H9 (cell line): Measurements from ENCODE around the gene SENP7. TPM values are rescaled to one million over a fixed set of nuclear protein-coding genes. Genes with fewer than 3 reads are reported as not detected.

Source experiments
- DNase-seq: peaks from one replicate; pipeline ENCODE4 v3.0.0-alpha.2; 2017
- H2AFZ ChIP-seq: one replicate; pipeline ENCODE4 v1.6.1; 2013; ENCODE audit warnings: mild to moderate bottlenecking, low read length, control low read depth, moderate library complexity
- H2AK5ac ChIP-seq: 2 replicates; pipeline ENCODE4 v1.6.1; 2013; ENCODE audit warnings: low read length, control low read depth, mixed read lengths; ENCODE audit not compliant: insufficient read length
- H2BK120ac ChIP-seq: one replicate; pipeline ENCODE4 v1.6.1; 2013; ENCODE audit warnings: low read depth, mild to moderate bottlenecking, low read length, control low read depth, inconsistent platforms; ENCODE audit not compliant: poor library complexity, severe bottlenecking
- H2BK12ac ChIP-seq: 2 replicates; pipeline ENCODE4 v1.6.1; 2013; ENCODE audit warnings: low read length, control low read depth, mixed read lengths, low read depth; ENCODE audit not compliant: insufficient read length
- H2BK15ac ChIP-seq: 2 replicates; pipeline ENCODE4 v1.6.1; 2013; ENCODE audit warnings: low read depth, low read length, control low read depth
- H2BK20ac ChIP-seq: one replicate; pipeline ENCODE4 v1.6.1; 2013; ENCODE audit warnings: low read depth, mild to moderate bottlenecking, low read length, control low read depth, inconsistent platforms; ENCODE audit not compliant: poor library complexity, severe bottlenecking
- H2BK5ac ChIP-seq: 2 replicates; pipeline ENCODE4 v1.6.1; 2013; ENCODE audit warnings: low read length, control low read depth, mixed read lengths; ENCODE audit not compliant: insufficient read length
- H3K14ac ChIP-seq: 2 replicates; pipeline ENCODE4 v1.6.1; 2013; ENCODE audit warnings: low read length, control low read depth; ENCODE audit not compliant: insufficient read depth
- H3K18ac ChIP-seq: 2 replicates; pipeline ENCODE4 v1.6.1; 2013; ENCODE audit warnings: low read depth, mild to moderate bottlenecking, mixed read lengths, low read length, control low read depth; ENCODE audit not compliant: insufficient read length
- H3K23ac ChIP-seq: 2 replicates; pipeline ENCODE4 v1.6.1; 2013; ENCODE audit warnings: low read length, control low read depth, mixed read lengths, low read depth; ENCODE audit not compliant: insufficient read length
- H3K23me2 ChIP-seq: 2 replicates; pipeline ENCODE4 v1.6.1; 2013; ENCODE audit warnings: low read depth, mild to moderate bottlenecking, mixed read lengths, low read length, control low read depth; ENCODE audit not compliant: insufficient read length, poor library complexity, severe bottlenecking
- H3K27ac ChIP-seq: 2 replicates; pipeline ENCODE4 v1.5.1; 2013; ENCODE audit warnings: low read length, control low read depth, mixed read lengths, low read depth; ENCODE audit not compliant: insufficient read length
- H3K27me3 ChIP-seq: 2 replicates; pipeline ENCODE4 v1.6.1; 2013; ENCODE audit warnings: low read length, control low read depth, inconsistent platforms; ENCODE audit not compliant: insufficient read depth
- H3K4ac ChIP-seq: 2 replicates; pipeline ENCODE4 v1.6.1; 2013; ENCODE audit warnings: low read depth, mild to moderate bottlenecking, control low read depth, inconsistent platforms, low read length, moderate library complexity
- H3K4me1 ChIP-seq: 2 replicates; pipeline ENCODE4 v1.6.1; 2013; ENCODE audit warnings: low read length, control low read depth, inconsistent platforms; ENCODE audit not compliant: insufficient read depth
- H3K4me2 ChIP-seq: 2 replicates; pipeline ENCODE4 v1.6.1; 2013; ENCODE audit warnings: low read length, control low read depth, mixed read lengths; ENCODE audit not compliant: insufficient read length, insufficient read depth
- H3K56ac ChIP-seq: 2 replicates; pipeline ENCODE4 v1.6.1; 2013; ENCODE audit warnings: low read depth, mild to moderate bottlenecking, mixed read lengths, low read length, control low read depth; ENCODE audit not compliant: insufficient read length
- H3K79me1 ChIP-seq: 2 replicates; pipeline ENCODE4 v1.6.1; 2013; ENCODE audit warnings: low read depth, mild to moderate bottlenecking, moderate library complexity, low read length, control low read depth, inconsistent platforms; ENCODE audit not compliant: insufficient read depth, poor library complexity, severe bottlenecking
- H3K79me2 ChIP-seq: 2 replicates; pipeline ENCODE4 v1.6.1; 2013; ENCODE audit warnings: low read length, control low read depth, inconsistent platforms; ENCODE audit not compliant: insufficient read depth
- H3K9ac ChIP-seq: 2 replicates; pipeline ENCODE4 v1.6.1; 2013; ENCODE audit warnings: low read length, control low read depth, mixed read lengths; ENCODE audit not compliant: insufficient read length; ENCODE audit errors: extremely low read depth
- H3K9me3 ChIP-seq: one replicate; pipeline ENCODE4 v1.6.1; 2013; ENCODE audit warnings: low read depth, low read length, inconsistent platforms; ENCODE audit not compliant: control insufficient read depth
- H3T11ph ChIP-seq: one replicate; pipeline ENCODE4 v1.6.1; 2013; ENCODE audit warnings: mild to moderate bottlenecking, low read length, control low read depth, inconsistent platforms
- H4K20me1 ChIP-seq: one replicate; pipeline ENCODE4 v1.6.1; 2013; ENCODE audit not compliant: control insufficient read depth, insufficient read length, insufficient read depth
- H4K5ac ChIP-seq: 2 replicates; pipeline ENCODE4 v1.6.1; 2013; ENCODE audit warnings: low read depth, mild to moderate bottlenecking, mixed read lengths, low read length, control low read depth; ENCODE audit not compliant: insufficient read length
- H4K8ac ChIP-seq: replicated peaks from 2 replicates; pipeline ENCODE4 v1.6.1; 2013; ENCODE audit warnings: low read length, control low read depth, mixed read lengths, low read depth; ENCODE audit not compliant: insufficient read length
- H4K91ac ChIP-seq: 2 replicates; pipeline ENCODE4 v1.6.1; 2013; ENCODE audit warnings: low read depth, mild to moderate bottlenecking, moderate library complexity, mixed read lengths, low read length, control low read depth; ENCODE audit not compliant: insufficient read length
- H3K27ac Mint-ChIP-seq, 3 experiments: 2 replicates in 2 of 3; 3 replicates in 1 of 3; pipeline ENCODE4 v1.8.0; 2020 to 2021; ENCODE audit warnings: mixed read lengths in 3 of 3, mild to moderate bottlenecking in 1 of 3, moderate library complexity in 1 of 3
- H3K27me3 Mint-ChIP-seq: 2 replicates; pipeline ENCODE4 v1.8.0; 2021; ENCODE audit warnings: low read depth, mild to moderate bottlenecking, moderate library complexity, mixed read lengths
- H3K36me3 Mint-ChIP-seq, 3 experiments: 2 replicates in 2 of 3; 3 replicates in 1 of 3; pipeline ENCODE4 v1.8.0; 2020 to 2021; ENCODE audit warnings: low read depth in 3 of 3, mixed read lengths in 3 of 3; ENCODE audit not compliant: insufficient read depth in 1 of 3
- H3K4me1 Mint-ChIP-seq, 2 experiments: 2 replicates each; pipeline ENCODE4 v1.8.0; 2020; ENCODE audit warnings: mixed read lengths in 2 of 2
- H3K4me3 Mint-ChIP-seq, 2 experiments: 2 replicates in 1 of 2; 3 replicates in 1 of 2; pipeline ENCODE4 v1.8.0; 2020 to 2021; ENCODE audit warnings: mild to moderate bottlenecking in 2 of 2, mixed read lengths in 2 of 2, moderate library complexity in 1 of 2
- H3K9me3 Mint-ChIP-seq, 2 experiments: 2 replicates in 1 of 2; 3 replicates in 1 of 2; pipeline ENCODE4 v1.8.0; 2020; ENCODE audit warnings: mild to moderate bottlenecking in 2 of 2, mixed read lengths in 2 of 2, moderate library complexity in 1 of 2
- CTCF ChIP-seq: fragments of 200-600 bp; sonication (generic); conservative IDR thresholded peaks from 3 replicates; pipeline ENCODE4 v1.8.0; 2021; ENCODE audit warnings: antibody characterized with exemption, mild to moderate bottlenecking
- WGBS: extraction: QIAGEN DNeasy Blood & Tissue Kit; methylation state at CpG from one replicate; pipeline ENCODE4 v1.1.7; 2013; ENCODE audit warnings: missing lambda C conversion rate, low lambda C conversion rate, mixed read lengths; ENCODE audit not compliant: insufficient read length; ENCODE audit errors: extremely low coverage; 5-methylcytosine and 5-hydroxymethylcytosine counted together
- total RNA-seq: library from RNA; stranded (reverse); gene quantifications from 2 replicates; pipeline ENCODE4 v1.2.1, GENCODE V29; 2021

SENP7 gene
- total RNA-seq, 1 experiment from 2014 or later: 8.4 TPM

GRCh38 chr3:101519685-101520365 is 6.8 kb upstream of the SENP7 start:
- H3K23ac ChIP-seq: no peak overlapping the region
- no peak overlapping the region for H2BK120ac ChIP-seq
- H3K14ac ChIP-seq: no peak overlapping the region
- H3K27ac Mint-ChIP-seq: no peak overlapping the region
- no peak for DNase-seq
- no peak overlapping the region for H2AFZ ChIP-seq
- TF ChIP-seq CTCF: no peak
- no peaks in the 10 kb centered on the region for H3K27me3 ChIP-seq
- no peak overlapping the region for H3K9ac ChIP-seq
- no peaks in the 10 kb centered on the region for H3K9me3 ChIP-seq
- no peak overlapping the region for H2BK5ac ChIP-seq
- H4K5ac ChIP-seq: no peak overlapping the region
- H3K4ac ChIP-seq: no peak overlapping the region
- H3K79me1 ChIP-seq: no peaks in the 10 kb centered on the region
- H3K27ac ChIP-seq: no peak overlapping the region
- H3K4me1 Mint-ChIP-seq: peaks cover 10 to 11% of the 10 kb centered on the region in 2 experiments
- H2BK20ac ChIP-seq: no peak overlapping the region
- H3K18ac ChIP-seq: no peak overlapping the region
- H2AK5ac ChIP-seq: no peak overlapping the region
- no peak overlapping the region for H3K4me3 Mint-ChIP-seq
- no peak overlapping the region for H4K8ac ChIP-seq
- H3K4me1 ChIP-seq: no peaks in the 10 kb centered on the region
- no peaks in the 10 kb centered on the region for H3K27me3 Mint-ChIP-seq
- H4K91ac ChIP-seq: no peak overlapping the region
- no peak overlapping the region for H3T11ph ChIP-seq
- H3K56ac ChIP-seq: no peak overlapping the region
- peaks cover 0 to 2% (median 1%) of the 10 kb centered on the region in 3 experiments; a peak in 3 of 7 replicates for H3K36me3 Mint-ChIP-seq
- H2BK15ac ChIP-seq: no peak overlapping the region
- no peaks in the 10 kb centered on the region for H3K23me2 ChIP-seq
- H2BK12ac ChIP-seq: no peak overlapping the region
- no peak overlapping the region for H3K4me2 ChIP-seq
- no peaks in the 10 kb centered on the region for H4K20me1 ChIP-seq
- whole genome bisulfite sequencing: no CpG with 5 or more reads among the region's 6 CpGs
- peaks cover 5 to 6% of the 10 kb centered on the region in 2 experiments; a peak in 4 of 5 replicates for H3K9me3 Mint-ChIP-seq
- H3K79me2 ChIP-seq: no peaks in the 10 kb centered on the region
